Tongue (tissue), 2 donors: ENCODE measurements around the gene NFIC. TPM values are rescaled to one million over a fixed set of nuclear protein-coding genes. Genes with fewer than 3 reads are reported as not detected.
"Not testable (repeated sequence)": the region's sequence is repeated elsewhere in the genome, so short reads cannot be mapped to it uniquely, and the experiment has no call there.

ENCODE experiments used
- DNase-seq: peaks from one replicate; pipeline ENCODE4 v3.0.0-alpha.2; 2015
- total RNA-seq: library from RNA; depleted of rRNA; stranded (reverse); fragments of >200 nt; gene quantifications from one replicate; pipeline ENCODE4 v1.2.3, GENCODE V29; 2014

The NFIC gene
- total RNA-seq, 1 donor from 2014 or later: 70.0 TPM

DNA sequence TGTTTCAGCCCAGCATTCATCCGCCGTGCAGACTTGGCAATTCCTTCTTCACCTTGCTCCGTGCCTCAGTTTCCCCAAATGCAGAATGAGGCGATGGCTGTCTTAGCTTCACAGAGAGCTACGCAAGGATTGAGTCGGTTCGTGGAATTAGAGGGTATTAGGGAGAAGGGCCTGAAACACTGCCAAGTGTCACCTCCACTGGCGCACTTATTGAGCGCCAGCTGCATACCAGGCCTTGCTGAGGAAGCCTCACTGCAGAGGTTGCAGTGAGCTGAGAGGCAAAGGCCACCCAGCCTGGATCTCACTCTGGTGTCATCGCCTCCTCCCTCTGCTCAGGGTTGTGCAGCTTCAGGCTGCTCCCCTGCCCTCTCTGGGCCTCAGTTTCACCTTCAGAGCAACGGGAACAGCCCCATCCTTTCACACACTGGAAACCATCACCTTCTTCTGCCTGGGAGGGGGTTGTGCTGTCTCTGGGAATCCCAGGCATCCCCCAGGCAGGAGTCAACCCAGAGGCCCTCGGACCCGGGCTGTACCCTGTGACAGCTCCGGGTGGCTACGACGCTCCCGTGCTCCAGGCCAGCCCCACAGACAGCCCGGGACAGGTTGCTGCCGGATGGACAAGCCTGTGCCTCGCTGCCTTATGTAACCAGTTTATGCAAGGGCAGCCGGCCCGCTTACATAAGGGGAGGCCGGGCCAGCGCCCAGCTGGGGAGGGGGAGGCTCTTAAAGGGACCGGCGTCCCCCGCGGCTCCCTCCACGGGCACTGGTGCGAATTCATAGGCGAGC, 31.9 kb downstream of the NFIC start:
- peak; percentile 72 for DNase-seq

DNA sequence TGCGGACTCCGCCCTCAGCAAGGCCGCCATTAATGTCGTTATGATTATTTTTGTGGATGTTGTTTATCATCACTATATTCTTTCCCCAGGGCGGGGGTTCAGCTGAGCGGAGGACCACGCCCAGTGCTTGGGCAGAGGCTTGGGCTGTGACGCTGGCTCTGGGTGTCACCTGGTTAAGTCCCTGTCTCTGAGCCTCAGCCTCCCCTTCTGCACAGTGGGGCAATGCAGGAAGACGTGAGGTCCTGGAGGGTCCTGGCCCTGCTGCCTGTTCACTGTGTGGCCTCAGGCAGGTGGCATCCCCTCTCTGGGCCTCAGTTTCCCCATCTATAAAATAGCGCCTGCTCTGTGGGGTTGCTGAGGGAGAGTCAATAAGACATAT, 32.5 kb downstream of the NFIC start:
- no peak for DNase-seq

DNA sequence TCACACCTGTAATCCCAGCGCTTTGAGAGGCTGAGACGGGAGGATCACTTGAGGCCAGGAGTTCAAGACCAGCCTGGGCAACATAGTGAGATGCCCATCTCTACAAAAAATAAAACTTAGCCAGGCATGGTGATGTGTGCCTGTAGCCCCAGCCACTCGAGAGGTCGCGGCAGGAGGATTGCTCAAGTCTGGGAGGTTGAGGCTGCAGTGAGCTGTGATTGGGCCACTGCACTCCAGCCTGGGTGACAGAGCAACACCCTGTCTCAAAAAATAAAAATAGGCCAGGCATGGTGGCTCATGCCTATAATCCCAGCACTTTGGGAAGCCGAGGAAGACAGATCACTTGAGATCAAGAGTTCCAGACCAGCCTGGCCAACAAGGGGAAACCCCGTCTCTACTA, 32.9 kb downstream of the NFIC start:
- not testable (repeated sequence) for DNase-seq

DNA sequence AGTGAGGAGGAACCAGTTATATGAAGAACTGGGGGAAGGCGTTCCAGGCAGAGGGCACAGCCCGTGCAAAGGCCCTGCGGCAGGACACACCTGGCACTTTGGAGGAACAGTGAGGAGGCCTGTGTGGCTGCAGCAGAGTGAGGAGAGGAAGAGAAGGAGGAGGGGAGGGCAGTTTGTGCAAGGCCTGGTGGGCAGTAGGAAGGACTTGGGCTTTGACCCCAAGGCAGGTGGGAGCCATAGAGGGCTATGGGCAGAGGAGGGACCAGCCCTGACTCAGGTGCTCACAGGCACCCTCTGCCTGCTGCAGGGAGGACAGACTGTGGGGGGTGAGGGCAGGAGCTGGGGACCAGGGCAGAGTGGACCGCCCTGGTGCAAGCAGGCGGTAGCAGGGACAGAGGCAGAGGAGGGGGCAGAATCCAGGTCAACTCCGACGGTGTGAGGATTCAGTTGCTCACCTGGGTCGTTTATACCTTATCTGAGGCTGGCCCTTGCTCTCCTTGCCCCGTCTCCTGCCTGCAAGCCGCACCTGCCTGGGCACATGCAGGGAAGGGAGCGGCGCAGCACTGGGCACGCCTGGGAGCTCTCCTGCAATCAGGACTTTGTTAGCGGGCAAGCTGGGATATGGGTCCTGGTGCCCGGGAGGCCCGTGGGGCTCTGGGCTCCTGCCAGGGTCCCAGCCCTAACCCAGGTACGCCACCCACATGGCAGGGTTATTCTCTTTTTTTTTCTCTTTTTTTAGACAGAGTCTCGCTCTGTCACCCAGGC, 34.8 kb downstream of the NFIC start:
- no peak for DNase-seq

DNA sequence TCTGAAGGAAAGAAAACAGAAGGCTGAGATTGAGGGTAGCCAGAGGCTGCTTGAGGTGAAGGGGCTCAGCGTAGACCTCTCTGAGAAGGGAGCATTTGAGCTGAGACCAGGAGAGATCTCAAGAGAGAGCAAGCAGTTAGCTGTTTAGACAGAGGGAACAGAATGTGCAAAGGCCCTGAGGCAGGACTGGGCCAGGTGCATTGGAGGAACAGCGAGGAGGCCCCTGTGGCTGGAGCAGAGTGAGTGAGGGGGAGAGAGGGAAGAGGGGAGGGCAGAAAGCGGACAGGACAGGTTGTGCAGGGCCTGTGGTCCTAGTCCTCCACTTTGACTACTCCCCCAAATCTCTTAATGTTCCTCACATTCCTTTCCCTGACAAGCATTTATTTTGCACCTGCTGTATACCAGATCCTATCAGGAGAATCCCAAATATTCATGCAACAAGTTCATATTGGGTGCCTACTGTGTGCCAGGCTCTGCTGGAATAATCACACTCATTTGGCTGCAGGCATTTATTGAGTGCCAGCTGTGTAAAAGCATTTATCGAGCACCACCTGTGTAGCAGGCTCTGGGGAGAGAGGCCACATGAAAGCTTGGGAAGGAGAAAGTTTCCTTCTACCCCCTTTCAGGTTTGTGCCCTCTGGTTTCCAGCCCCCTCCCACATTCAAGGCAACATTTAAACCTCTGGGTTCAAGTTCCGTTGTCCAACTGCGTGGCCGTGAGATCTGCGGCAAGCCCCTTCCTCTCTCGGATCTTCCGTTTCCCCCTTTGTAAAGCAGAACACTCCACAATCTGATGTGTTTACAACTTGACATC, 36.5 kb downstream of the NFIC start:
- no peak for DNase-seq

DNA sequence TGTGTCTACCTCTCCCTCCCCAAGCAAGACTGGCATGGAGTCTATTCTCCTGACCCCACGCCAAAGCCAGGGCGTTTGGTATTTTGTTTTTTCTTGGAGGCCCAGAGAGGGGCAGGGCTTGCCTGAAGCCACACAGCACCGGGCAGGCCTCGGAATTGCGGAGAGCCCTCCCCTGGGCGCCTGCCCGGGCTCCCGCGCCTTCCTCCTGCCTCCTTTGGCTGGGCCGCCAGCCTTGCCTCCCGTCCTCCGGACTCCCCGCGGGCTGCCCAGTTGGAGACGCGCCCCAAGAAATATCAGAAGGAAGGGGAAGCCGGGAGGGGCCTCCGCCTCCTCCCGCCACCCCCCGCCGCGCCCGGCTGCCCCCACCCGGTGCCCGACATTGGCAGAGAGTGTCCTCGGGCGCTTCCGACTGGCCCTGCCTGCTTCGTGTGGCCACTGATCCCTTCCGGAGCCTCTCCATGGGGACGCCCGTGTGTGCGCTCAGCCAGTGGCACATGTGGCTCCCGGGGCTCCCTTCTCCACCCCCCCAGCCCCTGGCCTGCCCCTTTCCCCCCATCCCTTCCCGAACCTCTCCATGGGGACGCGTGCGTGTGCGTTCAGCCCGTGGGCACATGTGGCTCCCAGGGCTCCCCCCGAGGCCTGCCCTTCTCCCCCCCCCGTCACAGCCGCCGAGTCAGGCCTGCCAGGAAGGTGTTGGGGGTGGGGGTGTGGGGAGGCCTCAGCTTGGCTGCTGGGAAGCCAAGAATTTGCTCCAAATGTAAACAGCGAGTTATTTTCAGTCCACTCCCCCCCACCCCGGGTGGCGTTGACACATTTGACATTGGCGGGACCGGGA, 37.3 kb downstream of the NFIC start:
- peak; percentile 95 for DNase-seq

DNA sequence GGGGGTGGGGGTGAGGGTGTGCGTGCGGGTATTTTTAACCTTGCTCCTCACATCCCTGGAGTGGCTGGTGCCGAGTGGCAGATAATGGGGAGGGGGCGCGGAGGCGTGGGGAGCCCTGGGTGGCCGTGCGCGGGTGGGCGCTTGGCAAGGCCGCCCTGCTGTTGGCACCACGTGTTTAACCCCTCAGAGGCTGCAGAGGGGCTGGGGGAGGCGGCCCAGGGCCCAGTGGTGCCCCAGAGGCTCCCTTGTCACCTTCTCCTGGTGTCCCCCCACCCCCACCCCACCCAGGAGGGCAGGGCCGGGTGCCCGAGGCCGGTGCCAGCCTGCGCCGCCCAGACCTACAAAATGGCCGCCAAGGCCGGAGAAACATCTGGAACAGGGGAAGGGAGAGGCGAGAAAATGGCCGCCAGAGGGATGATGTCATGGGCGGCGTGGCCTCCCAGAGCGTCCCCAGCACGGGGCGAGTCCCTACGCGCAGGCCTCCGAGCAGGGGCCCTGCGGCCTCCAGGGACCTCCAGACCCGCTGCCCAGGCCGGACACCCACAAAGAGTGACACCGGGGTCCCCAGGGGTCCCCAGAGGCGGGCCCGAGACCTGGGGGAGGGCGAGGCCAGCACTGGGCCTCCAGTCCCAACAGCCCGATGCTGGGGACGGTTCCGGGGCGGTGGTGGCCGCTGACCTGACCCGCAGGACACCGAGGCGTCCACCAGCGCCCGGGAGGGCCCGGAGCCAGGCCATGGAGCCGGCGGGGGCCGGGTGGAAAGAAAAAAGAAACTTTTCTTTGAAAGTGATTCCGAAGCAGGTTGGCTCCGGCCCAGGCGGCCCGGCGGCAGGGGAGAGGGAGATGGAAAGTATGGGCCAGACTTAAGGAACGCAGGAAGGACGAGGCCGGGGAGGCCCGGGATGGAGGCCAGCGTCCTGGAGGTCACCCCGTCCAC, 38.2 kb downstream of the NFIC start:
- peak; percentile 95 for DNase-seq

DNA sequence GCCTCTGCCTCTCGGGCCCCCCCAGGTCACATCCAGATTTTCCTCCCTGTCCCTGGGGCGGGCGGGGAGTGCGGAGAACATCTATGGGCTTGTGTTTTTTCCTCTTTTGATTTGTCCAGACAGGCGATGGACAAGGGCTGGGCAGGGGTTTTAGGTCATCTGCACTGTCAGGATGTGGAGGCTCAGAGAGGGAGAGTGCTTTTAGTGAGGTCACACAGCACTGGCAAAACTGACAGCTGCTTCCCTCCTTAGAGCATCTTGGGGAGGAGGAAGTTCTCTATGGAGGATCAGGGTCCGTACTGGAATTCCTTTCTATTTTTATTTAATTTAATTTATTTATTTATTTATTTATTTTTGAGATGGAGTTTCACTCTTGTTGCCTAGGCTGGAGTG, 38.9 kb downstream of the NFIC start:
- DNase-seq: no peak

DNA sequence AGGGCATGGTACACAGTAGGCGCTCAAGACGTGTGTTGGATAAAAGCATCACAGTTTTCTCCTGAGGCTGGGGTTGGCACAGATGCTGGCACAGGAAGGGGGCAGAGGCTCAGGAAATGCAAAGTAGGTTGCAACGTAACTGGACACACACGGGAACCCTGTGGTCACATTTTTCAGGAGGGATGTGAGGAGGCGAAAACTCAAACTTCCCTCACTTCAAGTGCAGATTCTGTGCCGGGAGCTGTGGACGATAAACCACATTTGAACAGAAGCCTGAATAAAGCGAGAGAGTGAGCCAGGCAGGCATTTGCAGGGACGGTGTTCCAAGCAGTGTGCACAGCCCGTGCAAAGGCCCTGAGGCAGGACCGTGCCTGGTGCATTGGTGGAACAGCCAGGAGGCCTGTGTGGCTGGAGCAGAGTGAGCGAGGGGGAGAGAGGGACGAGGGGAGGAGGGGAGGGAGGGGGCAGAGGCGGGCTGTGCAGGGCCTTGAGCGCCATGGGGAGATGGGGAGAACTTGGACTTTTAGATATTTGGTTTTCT, 40.3 kb downstream of the NFIC start:
- DNase-seq: no peak

DNA sequence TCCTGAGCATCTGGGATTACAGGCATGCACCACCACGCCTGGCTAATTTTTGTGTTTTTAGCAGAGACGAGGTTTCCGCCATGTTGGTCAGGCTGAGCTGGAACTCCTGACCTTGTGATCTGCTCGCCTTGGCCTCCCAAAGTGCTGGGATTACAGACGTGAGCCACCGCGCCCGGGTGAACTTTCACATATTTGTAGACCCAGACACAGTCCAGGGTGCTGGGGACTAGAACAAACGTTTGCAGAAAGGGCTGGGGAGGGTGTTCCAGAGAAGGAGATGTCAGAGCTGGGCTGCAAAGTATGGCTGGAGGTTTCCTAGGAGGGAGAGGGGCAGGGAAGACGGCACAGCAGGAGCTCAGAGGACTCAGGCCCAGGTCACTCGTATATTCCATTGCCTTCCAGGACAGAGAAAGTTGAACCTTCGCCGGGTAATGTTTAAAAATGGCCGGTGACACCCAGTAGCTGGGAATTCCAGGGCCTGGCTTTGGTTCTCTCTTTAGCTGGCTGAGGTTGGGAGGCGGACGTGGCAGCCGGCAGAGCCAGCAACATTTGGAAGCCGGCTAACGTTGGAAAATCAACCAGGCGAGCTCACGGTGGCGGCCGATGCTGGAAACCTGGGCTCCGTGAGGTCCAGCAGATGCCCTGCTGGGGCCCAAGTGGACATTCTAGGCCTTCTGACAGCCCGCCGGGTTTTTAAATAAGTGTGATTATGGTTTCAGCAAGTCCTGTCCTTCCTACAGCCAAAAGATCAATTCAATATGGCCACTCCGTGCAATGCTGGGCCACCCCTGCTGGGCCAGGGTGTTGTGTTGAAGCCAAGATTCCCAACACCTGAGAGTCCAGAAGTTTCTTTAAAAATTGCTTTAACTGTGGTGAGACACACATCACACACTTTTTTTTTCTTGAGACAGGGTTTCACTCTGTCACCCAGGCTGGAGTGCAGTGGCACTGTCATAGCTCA, 41.5 kb downstream of the NFIC start:
- DNase-seq: peak; percentile 83

DNA sequence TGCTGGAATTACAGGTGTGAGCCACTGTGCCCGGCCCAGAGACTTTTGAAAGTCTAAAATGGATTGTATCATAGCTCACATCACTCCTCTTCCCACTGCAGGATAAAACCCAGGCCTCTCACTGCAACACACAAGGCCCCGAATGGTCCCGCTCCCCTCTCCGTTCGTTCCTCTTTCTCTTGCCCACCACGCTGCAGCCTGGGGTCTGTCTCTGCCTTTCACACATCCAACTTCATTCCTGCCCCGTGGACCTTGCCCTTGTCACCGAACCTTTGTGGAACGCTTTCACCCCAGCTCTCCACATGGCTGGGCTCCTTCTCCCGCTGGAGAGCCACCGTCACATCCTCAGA, 42.6 kb downstream of the NFIC start:
- no peak for DNase-seq

DNA sequence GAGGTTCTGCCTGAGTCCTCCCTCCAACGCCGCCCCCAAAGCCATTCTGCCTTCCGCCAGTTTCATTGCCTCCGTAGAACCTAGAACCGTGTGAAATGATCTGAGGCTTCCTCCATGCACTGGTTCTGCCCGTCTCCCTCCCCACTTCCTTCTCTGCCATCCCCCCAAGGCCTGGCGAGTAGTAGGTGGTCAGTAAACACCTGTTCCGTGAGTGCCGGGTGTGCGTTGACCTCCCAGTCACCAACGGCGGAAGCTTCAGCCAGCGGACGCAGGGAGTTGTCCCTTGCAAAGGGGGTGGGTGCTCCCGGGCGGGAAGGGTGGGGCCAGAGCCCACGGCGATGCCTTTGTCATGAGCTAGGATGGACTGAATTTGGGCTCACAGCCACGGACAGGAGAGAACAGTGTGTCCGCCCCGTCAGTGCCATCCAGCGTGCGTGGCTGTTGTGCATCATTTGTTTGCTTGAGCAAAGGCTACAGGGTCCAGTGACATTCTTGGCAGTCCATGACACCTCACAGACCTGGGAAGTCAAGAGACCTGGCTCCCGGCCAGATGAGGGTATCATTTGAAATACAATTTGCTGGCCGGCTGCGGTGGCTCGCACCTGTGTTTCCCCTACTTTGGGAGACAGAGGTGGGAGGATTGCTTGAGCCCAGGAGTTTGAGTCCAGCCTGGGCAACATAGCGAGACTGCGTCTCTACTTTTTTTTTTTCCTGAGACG, 43.1 kb downstream of the NFIC start:
- no peak for DNase-seq

DNA sequence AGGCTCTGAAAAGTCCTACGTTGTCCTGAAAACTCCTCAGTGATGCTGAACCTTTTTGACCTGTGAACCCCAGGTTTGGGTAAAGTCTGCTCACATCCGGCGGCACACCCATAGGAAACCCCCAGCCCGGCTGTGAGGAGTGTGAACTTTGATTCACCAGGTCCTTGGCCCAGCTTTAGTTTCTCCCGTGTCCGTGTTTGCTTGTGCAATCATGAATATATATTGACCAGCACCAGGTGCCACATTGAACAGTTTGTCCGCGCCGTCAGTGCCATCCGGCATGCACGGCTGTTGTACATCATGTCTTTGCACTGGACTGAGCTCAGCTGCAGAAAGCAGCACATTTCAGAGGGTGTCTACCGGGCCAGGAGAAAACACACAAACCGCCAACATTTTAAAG, 45.3 kb downstream of the NFIC start:
- no peak for DNase-seq

DNA sequence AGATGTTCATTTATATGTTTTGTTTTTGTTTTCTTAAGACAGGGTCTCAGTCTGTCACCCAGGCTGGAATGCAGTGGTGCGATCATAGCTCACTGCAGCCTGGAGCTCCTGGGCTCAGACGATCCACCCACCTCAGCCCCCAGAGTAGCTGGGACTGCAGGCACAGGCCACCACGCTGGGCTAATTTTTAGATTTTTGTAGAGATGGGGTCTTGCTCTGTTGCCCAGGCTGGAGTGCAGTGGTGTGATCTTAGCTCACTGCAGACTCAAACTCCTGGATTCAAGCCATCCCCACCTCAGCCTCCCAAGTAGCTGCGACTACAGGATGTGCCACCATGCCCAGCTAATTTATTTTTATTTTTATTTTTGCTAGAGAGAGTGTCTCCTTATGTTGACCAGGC, 45.7 kb downstream of the NFIC start:
- DNase-seq: no peak

DNA sequence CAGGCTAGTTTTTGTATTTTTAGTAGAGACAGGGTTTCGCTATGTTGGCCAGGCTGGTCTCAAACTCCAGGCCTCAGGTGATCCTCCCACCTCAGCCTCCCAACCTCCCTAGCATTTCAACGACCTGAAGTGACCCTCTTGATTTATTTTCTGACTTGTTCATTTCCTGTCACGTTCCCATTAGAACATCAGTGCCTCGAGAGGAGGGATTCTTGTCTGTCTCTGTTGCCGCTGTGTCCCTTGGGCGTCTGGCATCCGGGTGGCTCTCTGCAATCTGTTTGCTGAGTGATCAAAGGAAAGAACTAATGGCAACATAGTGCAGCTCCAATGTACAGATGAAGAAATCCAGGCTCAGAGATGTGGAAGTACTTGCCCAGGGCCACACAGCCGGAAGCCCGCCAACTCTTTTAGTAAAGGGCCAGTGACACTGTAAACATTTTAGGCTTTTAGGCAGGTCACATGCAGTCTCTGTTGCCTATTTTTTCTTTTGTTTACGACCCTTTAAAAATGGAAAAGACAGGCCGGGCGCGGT, 47.5 kb downstream of the NFIC start:
- DNase-seq: no peak

DNA sequence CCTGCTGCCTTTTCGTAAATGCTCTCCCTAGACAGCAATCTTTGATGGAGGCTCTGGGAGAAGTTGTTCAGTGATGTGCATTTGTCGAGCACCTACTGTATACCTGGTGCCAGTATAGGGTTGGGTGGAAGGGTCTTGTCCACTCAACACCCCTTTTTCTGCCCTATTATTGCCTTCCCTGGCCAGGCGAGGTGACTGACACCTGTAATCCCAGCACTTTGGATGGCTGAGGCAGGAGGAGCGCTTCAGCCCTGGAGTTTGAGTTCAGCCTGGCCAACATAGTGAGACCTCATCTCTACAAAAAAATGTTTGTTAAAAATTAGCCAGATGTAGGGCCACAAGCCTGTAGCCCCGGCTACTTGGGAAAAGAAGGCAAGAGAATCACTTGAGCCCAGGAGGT, 49.3 kb downstream of the NFIC start:
- DNase-seq: no peak

DNA sequence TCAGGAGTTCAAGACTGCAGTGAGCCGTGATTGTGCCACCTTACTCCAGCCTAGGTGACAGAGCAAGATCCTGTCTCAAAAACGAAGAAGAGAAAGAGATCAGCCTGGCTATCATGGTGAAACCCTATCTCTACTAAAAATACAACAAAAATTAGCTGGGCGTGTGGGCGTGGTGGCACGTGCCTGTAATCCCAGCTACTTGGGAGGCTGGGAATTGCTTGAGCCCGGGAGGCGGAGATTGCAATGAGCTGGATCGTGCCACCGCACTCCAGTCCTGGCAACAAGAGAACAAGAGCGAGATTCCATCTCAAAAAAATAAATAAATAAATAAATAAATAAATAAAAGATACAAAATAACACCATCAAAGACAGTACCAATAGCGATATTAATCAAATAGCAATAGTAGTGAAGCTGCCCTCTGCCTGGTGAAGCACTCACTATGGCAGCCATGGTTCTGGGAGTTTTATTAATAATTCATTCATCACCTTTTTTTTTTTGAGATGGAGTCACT, 53.9 kb downstream of the NFIC start:
- no peak for DNase-seq

DNA sequence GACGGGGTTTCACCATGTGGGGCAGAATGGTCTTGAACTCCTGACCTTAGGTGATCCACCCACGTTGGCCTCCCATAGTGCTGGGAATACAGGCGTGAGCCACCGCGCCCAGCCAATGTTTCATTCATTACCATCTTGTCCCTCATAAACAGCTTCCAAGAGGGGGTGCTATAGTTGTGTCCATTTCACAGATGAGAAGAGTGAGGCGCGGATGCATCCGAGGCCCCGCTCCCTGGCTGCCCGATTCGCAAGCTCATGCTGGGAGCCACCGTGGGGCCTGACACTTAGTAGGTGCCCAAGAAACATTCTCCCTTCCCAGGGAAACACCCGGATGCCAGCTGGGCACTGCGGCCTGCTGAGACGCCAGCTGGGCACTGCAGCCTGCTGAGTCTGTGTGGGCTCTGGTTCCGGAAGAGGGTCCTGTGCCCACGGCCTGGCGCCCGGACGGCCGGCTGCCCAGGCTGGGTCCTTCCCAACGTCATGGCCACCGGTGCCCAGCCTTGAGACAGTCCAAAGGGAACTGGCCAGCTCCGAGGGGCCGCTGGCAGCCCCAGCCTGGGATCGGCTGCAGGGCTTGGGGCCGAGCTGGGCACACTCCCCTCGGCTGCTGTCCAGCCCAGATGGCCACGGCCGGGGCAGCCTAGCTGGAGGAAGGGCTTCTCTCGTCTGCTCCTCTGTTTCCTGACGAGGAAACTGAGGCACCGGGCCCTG, 54.7 kb downstream of the NFIC start:
- DNase-seq: no peak
